HUES48 (cell line): ENCODE results near the gene RANGAP1.

ENCODE experiments used
- H3K27ac ChIP-seq: one replicate; pipeline ENCODE4 v1.7.0; 2013; ENCODE audit warnings: low read depth, low read length, inconsistent platforms
- H3K27me3 ChIP-seq: 2 replicates; pipeline ENCODE4 v1.6.1; 2013; ENCODE audit warnings: mild to moderate bottlenecking, low read length; ENCODE audit not compliant: control insufficient read depth, insufficient read depth
- H3K36me3 ChIP-seq: 2 replicates; pipeline ENCODE4 v1.6.1; 2013; ENCODE audit warnings: low read length; ENCODE audit not compliant: control insufficient read depth, insufficient read depth
- H3K4me1 ChIP-seq: 2 replicates; pipeline ENCODE4 v1.6.1; 2013; ENCODE audit warnings: mild to moderate bottlenecking, low read length; ENCODE audit not compliant: control insufficient read depth, insufficient read depth
- H3K4me3 ChIP-seq: 2 replicates; pipeline ENCODE4 v1.5.1; 2013; ENCODE audit warnings: mild to moderate bottlenecking, low read depth, low read length
- H3K9ac ChIP-seq: 2 replicates; pipeline ENCODE4 v1.6.1; 2013; ENCODE audit warnings: mild to moderate bottlenecking, low read depth, low read length, moderate library complexity
- H3K9me3 ChIP-seq: 2 replicates; pipeline ENCODE4 v1.6.1; 2013; ENCODE audit warnings: low read length; ENCODE audit not compliant: control insufficient read depth, insufficient read depth

The RANGAP1 gene

DNA sequence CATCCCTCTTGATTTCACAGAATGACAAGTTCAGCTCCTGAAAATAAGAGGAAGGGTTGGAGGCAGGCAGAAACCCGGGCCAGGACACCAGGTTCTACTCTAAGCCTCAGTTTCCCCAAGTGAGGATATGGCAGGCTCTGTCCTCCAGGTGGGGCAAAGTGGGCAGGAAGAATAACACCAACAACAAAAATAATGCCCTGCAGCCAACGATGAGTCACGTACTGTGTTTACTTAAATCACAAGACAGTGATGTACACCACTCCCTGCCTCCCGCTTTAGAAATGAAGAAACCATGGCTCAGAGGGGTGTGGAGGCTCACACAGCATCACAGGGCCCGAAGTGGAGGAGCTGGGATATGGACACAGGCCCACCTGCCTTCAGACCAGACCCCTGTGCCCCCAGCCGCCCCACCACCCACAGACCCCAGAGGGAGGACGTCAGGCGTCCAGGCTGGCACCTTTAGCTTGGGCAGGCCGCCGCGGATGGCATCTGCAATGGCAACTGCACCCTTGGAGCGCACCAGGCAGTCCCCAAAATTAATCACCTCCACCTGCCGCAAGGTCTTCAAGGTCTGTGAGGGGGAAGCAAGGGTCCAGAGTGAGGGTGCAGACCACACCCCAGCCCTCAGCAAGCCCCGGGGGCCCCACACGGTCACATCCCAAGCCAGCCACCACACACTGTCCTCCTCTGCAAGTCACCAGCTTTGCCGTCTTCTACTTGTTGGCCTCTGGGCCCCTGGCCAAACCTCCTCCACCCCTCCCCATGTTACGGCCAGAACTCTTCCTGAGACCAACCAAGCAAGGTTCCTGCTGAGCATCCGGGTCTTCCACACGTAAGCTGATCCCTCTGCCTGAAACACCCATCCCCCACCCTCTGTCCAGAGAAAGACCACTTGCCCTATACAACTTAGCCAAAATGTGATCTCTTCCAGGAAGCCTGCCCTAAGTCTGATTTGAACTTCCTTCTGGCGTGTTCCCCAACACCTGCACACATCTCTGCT lies 29.4 kb downstream of the RANGAP1 start:
- Histone ChIP-seq H3K4me1 (no peaks in the 10 kb centered on the region), H3K27me3 (no peaks in the 10 kb centered on the region), H3K27ac (no peak overlapping the region), H3K36me3 (peaks cover 96% of the 10 kb centered on the region), H3K4me3 (no peak overlapping the region), H3K9ac (no peak overlapping the region), H3K9me3 (no peaks in the 10 kb centered on the region)

- Histone ChIP-seq H3K27ac (no peak overlapping the region), H3K9me3 (no peaks in the 10 kb centered on the region), H3K27me3 (no peaks in the 10 kb centered on the region), H3K4me1 (no peaks in the 10 kb centered on the region), H3K9ac (no peak overlapping the region), H3K36me3 (peaks cover 96% of the 10 kb centered on the region), H3K4me3 (no peak overlapping the region)
Measured at GRCh38 chr22:41254230-41254629, 31.8 kb downstream of the RANGAP1 start.

DNA sequence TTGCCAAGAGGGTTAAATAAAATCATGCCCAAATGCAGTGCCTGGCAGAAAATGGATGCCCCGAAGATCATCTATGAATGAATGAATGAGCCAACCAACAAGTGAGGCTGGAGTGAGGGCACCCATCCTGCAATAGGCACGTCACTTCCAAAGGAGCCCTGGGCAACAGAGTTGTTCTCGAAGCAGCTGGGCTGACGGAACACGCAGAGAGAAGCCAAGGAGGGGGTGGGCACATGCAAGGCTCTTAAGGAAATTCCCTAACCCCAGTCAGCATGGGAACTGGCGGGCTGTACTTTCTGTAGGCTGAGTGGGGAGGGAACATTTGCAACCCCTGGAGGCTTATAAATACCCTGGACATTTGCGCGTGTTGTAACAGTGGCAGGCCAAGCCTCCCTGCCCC lies 33.6 kb downstream of the RANGAP1 start:
- peaks cover 96% of the 10 kb centered on the region for H3K36me3 ChIP-seq

GRCh38 chr22:41250127-41250526 lies 35.9 kb downstream of the RANGAP1 start:
- Histone ChIP-seq H3K9ac (no peak overlapping the region), H3K36me3 (peaks cover 93% of the 10 kb centered on the region), H3K4me1 (no peaks in the 10 kb centered on the region), H3K9me3 (no peaks in the 10 kb centered on the region), H3K27me3 (no peaks in the 10 kb centered on the region), H3K27ac (no peak overlapping the region), H3K4me3 (no peak overlapping the region)

More for the DNA sequence above, 33.6 kb downstream of the RANGAP1 start:
- no peak overlapping the region for H3K9ac ChIP-seq
- H3K27me3 ChIP-seq = no peaks in the 10 kb centered on the region
- H3K27ac ChIP-seq = no peak overlapping the region
- H3K4me1 ChIP-seq = no peaks in the 10 kb centered on the region
- no peak overlapping the region for H3K4me3 ChIP-seq
- H3K9me3 ChIP-seq = no peaks in the 10 kb centered on the region

DNA sequence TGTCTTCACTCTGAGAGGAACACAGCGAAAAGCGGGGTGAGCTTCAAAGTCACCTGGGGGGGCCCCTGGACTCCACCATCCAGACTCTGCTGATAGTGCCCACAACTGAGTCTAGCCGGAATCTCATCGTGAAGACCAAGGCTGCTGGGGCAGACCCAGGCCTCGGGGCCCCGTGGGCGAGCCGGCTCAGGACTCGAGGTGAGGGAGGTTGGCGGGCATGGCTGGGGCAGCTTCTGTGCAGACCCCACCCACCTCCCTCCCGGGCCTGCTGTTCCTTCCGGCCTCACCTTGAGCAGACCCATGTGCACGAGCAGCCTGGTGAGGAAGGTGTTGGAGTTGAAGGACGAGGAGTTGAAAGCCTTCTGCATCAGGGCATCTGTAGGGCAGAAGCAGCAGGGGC lies 36.5 kb downstream of the RANGAP1 start:
- H3K4me3 ChIP-seq = no peak overlapping the region
- peaks cover 93% of the 10 kb centered on the region for H3K36me3 ChIP-seq
- no peaks in the 10 kb centered on the region for H3K27me3 ChIP-seq
- H3K27ac ChIP-seq = no peak overlapping the region
- H3K4me1 ChIP-seq = no peaks in the 10 kb centered on the region
- H3K9ac ChIP-seq = no peak overlapping the region
- H3K9me3 ChIP-seq = no peaks in the 10 kb centered on the region

GRCh38 chr22:41248758-41249157 lies 37.2 kb downstream of the RANGAP1 start:
- Histone ChIP-seq H3K4me1 (no peaks in the 10 kb centered on the region), H3K9ac (no peak overlapping the region), H3K4me3 (no peak overlapping the region), H3K27ac (no peak overlapping the region), H3K27me3 (no peaks in the 10 kb centered on the region), H3K36me3 (peaks cover 86% of the 10 kb centered on the region), H3K9me3 (no peaks in the 10 kb centered on the region)

- Histone ChIP-seq H3K4me3 (no peak overlapping the region), H3K27me3 (no peaks in the 10 kb centered on the region), H3K9me3 (no peaks in the 10 kb centered on the region), H3K9ac (no peak overlapping the region), H3K36me3 (peaks cover 82% of the 10 kb centered on the region), H3K27ac (no peak overlapping the region), H3K4me1 (no peaks in the 10 kb centered on the region)
Measured at GRCh38 chr22:41248314-41248713, 37.7 kb downstream of the RANGAP1 start.

- Histone ChIP-seq H3K27ac (no peak overlapping the region), H3K4me1 (no peaks in the 10 kb centered on the region), H3K4me3 (no peak overlapping the region), H3K9me3 (no peaks in the 10 kb centered on the region), H3K36me3 (peaks cover 76% of the 10 kb centered on the region), H3K27me3 (no peaks in the 10 kb centered on the region), H3K9ac (no peak overlapping the region)
Measured at GRCh38 chr22:41247703-41248102, 38.3 kb downstream of the RANGAP1 start.

GRCh38 chr22:41245917-41246499 lies 40.0 kb downstream of the RANGAP1 start:
- Histone ChIP-seq H3K36me3 (peaks cover 60% of the 10 kb centered on the region), H3K4me3 (no peak overlapping the region), H3K9me3 (no peaks in the 10 kb centered on the region), H3K9ac (no peak overlapping the region), H3K27me3 (no peaks in the 10 kb centered on the region), H3K27ac (no peak overlapping the region), H3K4me1 (no peaks in the 10 kb centered on the region)

DNA sequence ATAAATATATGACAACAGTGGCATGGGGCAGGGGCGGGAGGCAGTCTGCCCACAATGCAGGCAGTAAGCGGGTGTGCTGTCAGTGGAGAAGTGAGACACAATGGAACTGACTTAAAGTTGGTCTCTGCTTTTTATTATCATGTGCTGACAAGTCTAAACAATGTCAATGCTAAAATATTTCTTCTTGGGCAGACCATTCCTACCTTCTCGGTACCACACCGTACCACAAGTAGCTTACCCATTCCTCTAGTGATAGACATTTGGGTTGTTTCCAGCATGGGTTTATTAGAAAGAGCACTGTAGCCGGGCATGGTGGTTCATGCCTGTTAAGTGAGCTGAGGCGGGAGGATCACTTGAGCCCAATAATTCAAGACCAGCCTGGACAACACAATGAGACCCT lies 42.6 kb downstream of the RANGAP1 start:
- no peaks in the 10 kb centered on the region for H3K9me3 ChIP-seq
- H3K27me3 ChIP-seq = no peaks in the 10 kb centered on the region
- no peak overlapping the region for H3K27ac ChIP-seq

More for the DNA sequence above, 42.6 kb downstream of the RANGAP1 start:
- Histone ChIP-seq H3K4me1 (0 out of 2 replicates have a peak, but pooled peaks cover 3% of the 10 kb centered on the region), H3K9ac (no peak overlapping the region), H3K4me3 (no peak overlapping the region), H3K36me3 (peaks cover 34% of the 10 kb centered on the region)
